ENCODE measurements around the gene CCDC159.
"Not testable (repeated sequence)": the region's sequence is repeated elsewhere in the genome, so short reads cannot be mapped to it uniquely, and the experiment has no call there.

CCDC159 gene

DNA sequence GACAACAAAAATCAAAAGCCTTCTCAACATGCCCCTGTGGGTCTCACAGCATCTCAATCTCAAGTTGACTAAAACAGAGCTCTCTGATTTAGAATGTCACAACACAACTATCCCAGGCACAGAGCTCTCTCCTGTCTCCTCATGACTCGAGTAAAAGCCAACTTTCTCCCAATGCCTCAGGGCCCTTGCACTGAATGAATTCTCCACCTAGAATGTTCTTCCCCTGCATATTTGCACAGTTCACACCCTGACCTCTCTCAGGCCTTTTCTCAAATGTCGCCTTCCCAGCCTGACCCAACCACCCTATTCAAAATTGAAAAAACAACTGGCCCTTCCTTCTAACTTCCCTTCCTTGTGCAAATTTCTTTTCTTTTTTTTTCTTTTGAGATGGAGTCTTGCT lies 24.4 kb downstream of the CCDC159 start:
- no peak for DNase-seq

DNA sequence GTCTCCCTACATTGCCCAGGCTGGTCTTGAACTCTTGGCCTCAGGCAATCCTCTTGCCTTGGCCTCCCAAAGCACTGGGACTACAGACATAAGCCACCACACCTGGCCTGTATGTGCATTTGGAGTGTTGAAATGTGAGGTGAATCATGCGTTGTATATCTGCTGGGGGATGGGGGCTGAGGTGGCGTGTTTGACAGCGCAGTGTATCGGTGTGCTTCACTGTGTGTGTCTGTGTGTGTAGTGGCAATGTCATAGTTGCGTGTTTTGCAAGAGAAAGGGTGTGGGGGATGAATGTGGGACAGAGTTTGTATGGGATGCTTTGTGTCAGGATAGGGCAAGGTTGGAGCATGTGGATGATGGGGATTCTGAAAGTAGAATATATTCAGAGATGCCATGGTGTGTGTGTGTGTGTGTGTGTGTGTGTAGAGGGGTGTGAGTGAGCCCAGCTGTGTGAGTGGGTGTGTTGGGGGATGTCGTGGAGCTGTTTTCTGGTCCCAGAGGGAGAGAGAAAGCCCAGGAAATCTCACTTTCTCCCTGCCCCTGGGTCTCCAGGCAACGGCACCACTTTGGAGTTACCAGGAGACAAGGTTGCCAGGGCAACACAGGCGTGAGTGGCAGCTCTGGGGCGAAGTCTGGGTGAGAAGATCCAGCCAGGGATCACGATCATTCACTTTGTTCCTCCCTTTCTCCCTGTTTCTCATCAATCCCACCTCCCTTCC lies 27.0 kb downstream of the CCDC159 start:
- DNase-seq, result no peak

DNA sequence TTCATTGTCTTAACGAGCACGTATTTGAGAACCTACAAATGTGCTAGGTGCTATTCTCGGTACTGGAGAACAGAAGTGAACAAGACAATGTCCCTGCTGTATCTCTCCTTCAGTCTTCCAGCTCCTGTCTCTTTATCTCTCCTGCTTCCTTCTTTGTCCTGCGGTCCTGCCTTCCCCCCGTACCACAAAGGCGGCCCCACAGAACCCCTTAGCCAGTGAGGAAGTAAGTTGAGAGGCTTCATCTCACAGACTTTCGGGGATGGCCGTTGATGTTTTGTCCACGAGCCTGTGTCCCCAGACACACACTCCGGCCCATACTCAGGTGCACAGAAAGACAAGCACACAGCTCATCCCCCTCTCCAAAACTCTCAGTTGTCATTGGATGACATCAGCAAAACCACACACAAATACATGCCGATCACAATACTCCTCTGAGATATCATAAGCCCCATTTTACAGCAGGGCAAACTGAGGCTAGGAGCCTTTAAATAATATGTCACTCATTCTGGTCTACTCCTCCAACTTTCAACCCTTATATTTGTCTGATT lies 27.6 kb downstream of the CCDC159 start:
- no peak for DNase-seq

DNA sequence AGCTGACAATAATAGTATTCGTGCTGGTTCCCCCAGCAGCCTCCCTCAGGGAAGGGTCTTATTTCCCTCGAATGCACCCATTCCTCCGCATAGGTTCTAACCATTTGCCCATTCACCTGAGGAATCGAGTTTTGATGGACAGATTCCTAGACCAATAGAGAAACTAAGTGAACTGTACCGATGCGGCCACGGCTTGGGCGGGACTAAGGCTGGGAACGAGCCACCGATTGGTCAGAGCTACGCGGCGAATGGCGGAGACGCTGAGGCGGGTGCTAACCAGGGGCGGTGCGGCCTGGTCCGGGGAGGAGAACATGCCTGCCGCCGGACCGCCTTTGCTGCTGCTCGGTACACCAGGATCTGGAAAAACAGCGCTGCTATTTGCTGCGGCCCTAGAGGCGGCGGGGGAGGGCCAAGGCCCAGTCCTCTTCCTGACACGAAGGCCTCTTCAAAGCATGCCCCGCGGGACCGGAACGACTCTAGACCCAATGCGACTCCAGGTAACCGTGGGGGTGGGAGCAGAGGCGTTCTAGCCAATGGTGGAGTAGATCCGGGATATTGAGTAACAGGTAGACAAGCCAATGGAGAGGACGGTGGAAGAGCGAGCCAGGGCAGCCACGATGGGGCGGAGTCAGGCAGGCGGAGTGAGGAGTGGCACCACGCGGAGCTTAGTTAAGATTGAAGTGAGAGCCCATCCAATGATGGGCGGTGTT lies 28.3 kb downstream of the CCDC159 start, which contains the start of gene SWSAP1:
TSS of gene SWSAP1 (plus strand) at position 234 of the 710 bp plus-strand sequence. CDS start at position 249, 15 bp downstream.
- peak; percentile 92 for DNase-seq

DNA sequence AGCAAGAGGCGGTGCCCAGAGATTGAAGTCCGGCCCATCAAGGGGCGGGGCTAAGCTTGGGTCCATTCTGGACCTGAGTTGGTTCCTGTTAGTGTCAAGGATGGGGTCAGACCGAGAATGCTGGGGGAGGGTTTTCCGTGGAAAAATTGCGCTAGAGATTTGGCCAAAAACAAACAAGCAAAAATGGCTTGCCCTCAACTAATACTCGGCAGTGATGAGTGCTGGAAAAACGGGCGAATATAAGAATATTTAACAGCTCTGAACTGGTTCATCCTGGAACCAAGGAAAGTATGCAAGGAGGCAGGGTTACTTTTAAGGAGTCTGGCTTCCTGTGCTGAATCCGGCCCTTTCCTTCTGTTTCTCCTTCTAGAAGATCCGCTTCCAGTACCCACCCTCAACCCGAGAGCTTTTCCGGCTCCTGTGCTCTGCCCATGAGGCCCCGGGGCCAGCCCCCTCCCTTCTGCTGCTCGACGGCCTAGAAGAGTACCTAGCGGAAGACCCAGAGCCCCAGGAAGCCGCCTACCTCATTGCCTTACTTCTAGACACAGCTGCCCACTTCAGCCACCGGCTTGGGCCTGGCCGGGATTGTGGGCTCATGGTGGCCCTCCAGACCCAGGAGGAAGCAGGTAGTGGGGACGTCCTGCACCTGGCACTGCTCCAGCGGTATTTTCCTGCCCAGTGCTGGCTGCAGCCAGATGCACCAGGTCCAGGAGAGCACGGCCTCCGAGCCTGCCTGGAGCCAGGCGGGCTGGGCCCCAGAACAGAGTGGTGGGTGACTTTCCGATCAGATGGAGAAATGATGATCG lies 29.0 kb downstream of the CCDC159 start:
- peak; percentile 56 for DNase-seq

DNA sequence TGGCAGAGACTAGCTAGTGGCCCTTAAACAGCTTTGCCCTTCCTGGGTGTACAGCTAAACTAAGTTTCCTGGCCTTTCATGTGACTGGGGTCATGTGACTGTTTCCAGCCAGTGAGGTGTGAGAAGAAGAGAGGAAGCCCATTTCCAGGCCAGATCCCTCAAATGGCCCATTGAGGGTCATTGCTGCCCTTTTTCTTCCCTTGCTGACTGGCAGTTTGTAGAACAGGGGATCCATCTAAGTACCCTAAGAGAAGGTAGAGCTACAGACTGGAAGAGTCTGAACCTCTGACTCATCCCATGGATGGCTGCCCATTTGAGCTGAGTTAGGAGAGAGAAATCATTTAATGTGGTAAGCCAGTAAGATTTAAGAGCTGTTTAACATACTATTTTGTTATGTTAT lies 30.9 kb downstream of the CCDC159 start:
- DNase-seq, result no peak

DNA sequence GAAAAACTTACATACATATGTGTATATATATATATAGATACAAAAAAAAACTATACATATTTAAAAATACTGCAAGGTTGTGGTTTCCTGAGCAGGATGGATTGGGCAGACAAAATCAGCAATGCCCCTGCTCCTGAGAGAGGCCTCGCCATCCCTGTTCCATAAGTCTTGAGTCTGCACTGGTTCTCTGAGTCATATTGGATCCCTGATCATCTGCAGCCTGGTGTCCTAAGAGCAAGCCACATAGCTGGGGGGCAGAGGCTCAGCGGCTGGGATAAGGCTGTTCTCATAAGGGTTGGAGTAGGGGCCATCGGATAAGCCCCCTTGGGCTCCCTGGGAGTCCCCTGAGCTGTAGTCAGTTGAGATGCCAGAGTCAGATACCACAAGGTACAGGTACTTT lies 31.4 kb downstream of the CCDC159 start:
- no peak for DNase-seq

DNA sequence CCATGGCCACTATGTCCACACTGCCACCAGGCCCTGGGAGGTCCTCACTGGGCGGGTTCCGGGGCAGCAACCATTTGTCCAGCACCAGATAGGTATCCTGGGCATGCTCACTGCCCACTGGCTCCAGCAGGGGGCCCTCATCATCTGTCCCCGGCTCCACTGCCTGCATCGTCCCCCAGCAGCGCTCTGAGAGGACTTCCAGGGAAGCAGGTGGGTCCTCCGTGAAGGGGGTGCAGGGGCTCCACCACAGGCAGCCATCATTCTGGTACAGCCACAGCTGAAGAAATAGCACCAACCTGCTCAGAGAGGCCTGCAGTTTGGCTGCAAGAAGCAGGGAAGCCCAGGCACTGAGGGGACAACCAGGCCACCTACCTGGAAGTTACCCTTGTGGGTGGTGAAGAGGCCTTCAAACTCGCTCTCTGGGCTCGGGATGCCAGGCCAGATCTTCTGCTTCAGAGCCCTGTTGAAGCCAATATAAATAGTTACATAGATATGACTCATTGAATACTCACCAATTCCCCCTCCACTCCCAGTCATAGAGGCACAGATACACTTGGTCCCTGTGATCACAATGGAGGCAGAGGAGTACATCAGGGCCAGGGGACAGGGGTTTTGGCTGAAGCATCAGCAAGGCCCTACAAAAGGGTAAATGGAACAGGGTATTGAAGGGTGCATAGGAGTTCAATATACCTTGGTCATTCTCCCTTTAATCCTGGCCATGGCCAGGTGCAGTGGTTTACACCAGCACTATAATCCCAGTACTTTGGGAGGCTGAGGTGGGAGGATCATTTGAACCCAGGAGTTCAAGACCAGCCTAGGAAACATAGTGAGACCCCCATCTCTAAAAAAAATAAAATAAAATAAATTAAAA lies 32.2 kb downstream of the CCDC159 start:
- DNase-seq, result no peak

DNA sequence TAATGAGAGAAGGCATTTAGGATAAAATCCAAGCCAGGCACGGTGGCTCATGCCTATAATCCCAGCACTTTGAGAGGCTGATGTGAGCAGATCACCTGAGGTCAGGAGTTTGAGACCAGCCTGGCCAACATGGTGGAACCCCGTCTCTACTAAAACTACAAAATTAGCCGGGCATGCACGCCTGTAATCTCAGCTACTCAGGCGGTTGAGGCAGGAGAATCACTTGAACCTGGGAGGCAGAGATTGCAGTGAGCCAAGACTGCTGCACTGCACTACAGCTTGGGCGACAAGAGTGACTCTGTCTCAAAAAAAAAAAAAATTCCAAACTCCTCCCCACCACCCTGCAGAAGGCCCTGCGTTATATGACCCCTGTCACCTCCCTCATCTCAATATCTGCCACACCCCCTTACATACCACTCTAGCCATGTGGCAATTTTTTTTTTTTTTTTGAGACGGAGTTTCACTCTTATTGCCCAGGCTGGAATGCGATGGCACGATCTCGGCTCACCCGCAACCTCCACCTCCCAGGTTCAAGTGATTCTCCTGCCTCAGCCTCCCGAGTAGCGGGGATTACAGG lies 33.0 kb downstream of the CCDC159 start:
- not testable (repeated sequence) for DNase-seq

DNA sequence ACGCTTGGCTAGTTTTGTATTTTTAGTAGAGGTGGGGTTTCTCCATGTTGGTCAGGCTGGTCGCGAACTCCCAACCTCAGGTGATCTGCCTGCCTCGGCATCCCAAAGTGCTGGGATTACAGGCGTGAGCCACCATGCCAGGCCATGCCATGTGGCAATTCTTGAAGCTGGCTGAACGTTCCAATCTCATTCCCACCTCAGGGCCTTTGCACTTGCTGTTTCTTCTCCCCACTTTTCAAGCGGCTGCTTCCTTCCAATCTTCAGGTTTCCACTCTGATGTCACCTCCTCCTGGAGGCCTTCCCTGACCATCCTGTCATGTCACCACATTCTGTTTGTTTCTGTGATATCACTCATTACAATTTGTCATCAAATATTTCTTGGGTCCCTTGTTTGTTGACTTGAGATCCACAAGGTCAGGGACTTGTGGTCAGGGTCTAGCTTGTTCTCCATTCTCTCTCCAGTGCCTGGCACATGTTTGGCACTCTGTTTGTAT lies 33.6 kb downstream of the CCDC159 start:
- DNase-seq, result no peak

DNA sequence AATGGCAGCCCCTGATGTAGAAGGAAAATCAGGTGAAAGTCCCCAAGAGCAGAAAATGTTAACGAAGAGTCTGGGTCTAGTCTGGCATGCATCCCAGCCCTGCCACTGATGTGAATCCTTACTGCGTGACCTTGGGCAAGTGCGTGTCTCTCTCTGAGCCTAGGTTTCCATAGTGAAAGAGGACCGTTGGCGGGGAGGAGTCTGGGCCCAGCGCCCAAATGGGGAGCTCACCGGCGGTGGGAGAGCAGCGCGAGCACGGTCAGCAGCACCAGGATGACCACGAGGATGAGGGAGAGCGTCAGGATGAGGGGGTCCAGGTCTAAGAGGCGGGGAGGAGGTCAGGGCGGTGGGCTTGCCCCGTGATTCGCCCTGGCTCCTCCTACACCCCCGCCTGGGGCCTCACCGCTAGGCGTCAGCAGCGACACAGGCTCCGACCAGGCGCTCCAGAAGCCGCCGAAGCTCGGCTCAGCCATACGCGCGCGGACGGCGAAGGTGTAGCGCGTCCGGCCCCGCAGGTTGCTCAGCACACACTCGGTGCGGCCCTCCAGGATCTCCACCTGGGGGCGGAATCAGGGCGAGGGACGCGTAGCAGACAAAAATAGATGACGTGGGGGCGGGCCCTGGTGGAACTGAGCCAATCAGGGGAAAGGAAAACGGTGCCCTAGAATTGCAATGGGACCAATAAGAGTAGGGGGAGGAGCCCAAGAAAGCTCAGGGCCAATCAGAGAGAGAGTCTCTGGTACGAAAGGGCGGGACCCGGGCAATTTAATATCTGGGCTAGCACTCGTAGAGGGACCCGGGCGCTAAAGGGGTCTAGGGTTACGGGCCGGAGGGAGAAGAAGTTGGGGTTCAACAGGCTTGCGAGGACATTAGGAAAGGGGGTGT lies 34.6 kb downstream of the CCDC159 start:
- peak; percentile 94 for DNase-seq

DNA sequence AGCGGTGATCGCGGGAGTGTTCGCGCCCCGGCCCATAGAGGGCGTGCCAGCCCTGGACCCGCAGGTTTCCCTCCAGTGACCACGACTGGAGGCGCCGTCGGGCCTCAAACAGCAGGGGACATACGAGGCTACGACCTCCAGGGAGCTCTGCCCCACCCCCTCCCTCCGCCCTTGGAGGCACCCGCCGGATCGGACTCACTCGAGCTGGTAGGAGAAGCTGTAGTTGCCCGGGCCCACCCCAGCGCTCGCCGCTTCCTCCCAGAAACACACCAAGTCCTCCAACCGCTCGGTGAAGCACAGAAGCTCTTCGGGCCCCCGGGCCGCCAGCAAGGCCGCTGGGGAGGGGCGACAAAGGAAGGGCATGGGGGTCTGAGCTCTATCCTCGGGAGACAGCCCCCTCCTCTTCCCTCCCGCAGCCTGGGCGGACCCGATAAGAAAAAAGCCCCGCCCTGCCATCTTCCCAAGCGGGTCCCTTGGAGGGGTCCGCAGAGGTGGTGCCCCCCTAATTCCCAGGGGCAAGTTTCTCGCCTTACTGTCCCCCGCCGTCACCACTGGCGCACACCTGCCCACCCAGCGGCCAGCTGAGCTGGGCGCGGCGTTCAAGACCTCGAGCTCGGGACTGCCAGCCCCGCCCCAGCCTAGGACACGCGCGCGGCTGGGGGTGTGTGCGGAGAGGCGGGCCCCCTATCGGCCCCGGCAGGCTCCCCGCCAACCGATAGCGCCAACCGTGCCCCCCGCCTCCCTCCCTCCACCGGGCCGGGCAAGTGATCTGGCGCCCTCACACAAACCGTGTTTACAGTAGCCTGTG lies 36.8 kb downstream of the CCDC159 start:
- DNase-seq, result peak; percentile 18

DNA sequence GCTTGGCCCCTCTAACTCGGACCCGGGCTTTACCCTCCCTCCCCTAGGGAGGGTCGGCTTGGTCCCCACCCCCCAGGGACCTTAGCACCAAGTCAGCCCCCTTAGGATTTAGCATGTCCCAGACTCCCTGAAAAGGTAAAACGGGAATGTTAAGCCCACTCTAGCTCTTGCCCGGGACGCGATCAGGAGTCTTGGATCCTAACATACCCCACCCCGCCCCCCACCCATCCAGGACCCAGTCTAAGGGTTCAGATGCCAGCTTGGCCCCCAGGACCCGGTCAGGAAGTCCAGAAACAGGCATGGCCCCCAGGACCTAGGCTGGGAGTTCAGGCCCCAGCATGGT lies 37.4 kb downstream of the CCDC159 start:
- DNase-seq, result no peak

DNA sequence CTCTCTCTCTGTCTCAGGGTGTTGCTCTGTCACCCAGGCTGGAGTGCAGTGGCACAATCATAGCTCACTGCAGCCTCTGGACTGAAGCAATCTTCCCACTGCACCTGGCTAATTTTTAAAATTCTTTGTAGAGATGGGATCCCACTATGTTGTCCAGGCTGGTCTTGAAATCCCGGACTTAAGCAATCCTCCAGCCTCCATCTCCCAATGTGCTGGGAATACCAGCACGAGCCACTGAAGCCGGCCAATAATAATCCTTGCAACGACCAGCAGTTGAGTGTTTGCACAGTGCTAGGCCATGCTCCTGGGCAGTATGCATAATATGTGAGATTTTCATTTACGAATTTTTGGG lies 38.4 kb downstream of the CCDC159 start:
- no peak for DNase-seq

DNA sequence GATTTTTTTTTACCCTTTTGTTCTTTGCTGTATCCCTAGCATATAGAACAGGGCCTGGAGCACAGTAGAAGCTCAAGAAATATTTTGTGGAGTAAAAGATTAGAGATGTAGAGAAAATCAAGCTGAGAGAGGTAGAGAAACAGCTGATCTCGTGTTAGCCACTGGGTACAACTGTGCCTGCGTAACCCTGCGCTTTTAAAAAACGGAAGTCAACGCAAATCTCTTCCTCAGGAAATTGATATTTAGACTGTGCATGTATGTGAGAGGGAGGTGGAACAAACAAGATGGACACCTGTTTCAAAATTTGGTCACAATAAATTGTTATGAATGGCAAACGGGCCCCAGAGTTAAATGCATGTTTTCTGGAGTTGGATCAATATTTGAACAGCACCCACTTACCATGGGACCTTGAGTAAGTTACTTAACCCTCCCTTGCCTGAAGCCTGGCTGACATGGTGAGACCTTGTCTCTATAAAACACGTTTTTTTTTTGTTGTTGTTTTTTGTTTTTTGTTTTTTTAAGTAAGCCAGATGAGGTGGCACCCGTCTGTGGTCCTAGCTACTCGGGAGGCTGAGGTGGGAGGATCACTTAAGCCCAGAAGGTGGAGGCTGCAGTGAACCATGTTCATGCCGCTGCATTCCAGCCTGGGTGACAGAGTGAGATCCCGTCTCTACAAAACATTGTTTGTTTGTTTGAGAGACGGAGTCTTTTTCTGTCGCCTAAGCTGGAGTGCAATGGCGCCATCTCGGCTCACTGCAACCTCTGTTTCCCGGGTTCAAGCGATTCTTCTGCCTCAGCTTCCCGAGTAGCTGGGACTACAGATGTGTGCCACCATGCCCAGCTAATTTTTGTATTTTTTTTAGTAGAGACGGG lies 41.1 kb downstream of the CCDC159 start:
- DNase-seq, result no peak

DNA sequence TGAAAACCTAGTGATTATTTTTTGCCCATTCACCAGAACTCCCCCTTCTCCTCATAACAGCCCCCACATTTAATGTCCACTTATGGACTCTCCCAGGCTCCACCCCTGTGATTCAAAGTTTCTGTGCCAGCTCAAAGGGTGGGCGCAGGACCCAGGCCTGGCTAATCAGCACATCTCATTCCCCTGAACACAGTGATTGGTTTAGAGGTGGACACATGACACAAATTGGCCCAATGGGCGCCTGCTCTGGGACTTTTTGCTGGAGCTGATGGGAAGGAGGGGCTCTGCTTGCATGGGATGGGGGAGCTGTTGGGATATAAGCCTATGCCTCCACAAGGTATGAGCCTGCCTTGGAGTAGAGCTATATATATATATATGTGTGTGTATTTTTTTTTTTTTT lies 44.0 kb downstream of the CCDC159 start:
- no peak for DNase-seq

DNA sequence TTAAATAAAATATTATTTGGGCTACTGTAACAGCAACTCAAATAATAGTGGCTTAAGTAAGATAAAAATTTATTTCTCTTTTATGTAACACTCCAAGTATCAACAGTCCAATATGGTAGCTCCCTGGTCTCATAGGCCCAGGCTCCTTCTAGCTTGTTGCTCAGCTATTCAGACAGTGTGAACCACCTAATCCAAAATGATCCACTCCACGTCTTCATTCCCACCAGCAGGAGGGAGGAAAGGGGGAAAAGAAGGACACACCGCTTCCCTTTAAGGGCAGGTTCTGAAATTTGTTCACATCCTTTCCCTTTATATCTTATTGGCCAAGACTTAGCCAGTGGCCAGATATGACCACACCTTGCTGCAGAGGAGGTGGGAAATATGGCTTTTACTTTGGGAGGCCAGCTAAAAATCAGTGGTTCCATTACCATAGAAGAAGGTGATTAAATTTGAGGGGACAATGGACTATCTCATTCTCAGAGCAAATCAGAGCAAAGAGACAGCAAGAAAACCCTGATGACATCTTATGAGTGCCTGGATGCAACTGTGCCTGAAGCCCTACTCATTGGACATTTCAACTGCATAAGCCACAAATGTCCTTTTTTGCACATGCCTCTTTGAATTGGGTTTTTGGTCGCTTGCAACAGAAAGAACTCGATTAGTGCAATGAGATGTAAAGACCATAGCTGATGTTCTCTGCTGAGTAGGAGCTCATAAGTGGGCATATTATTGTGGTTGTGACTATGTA lies 44.8 kb downstream of the CCDC159 start:
- DNase-seq, result no peak

DNA sequence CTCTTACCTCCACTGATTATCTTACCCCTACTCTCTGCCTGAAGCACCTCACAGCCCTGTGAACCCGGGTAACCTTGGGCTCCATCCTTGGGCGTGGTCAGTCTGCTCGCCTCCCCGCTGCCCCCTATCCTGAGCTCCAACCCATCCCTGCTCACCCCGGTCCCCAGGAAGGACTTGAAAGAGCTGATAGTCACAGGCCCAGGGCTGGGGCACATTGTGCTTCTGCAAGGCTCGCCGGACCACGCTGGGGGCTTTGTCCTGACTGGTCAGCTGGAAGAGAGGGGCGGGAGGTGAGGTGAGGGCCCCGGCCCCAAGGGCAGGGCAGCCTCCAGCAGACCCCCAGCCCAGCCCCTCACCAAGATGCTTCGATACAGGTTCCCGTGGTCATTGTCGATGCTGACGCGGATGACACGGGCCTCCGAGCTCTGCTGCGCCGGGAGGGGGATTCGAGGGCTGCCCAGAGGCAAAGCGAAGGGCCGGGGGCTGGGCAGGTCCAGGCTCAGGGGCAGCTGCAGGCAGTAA lies 50.8 kb downstream of the CCDC159 start:
- no peak for DNase-seq
